Lung (tissue), 12 donors: ENCODE data around the gene ANKIB1. TPM values are rescaled to one million over a fixed set of nuclear protein-coding genes. Genes with fewer than 3 reads are reported as not detected.

Experiments used
- ATAC-seq: fragments of 200-7000 bp; cut with Tn5 transposase; one replicate; pipeline ENCODE4 v1.9.1; 2020; ENCODE audit warnings: moderate number of reproducible peaks; ENCODE audit not compliant: insufficient read depth, low FRiP score
- DNase-seq, 3 donors: peaks; one replicate each; pipeline ENCODE4 v3.0.0-alpha.2; 2013 to 2017
- H3K27ac ChIP-seq, 2 donors: one replicate each; pipeline ENCODE4 v1.5.1; 2013; ENCODE audit warnings: mild to moderate bottlenecking in 2 of 2, moderate library complexity in 2 of 2, control low read depth in 1 of 2, inconsistent platforms in 1 of 2, low read depth in 1 of 2, low read length in 1 of 2
- H3K27me3 ChIP-seq, 3 donors: one replicate each; pipeline ENCODE4 v1.5.1; 2013; ENCODE audit warnings: low read length in 2 of 3; ENCODE audit not compliant: control insufficient read depth in 3 of 3, insufficient read depth in 3 of 3
- H3K36me3 ChIP-seq, 4 donors: one replicate each; pipeline ENCODE4 v1.5.1; 2013; ENCODE audit warnings: low read length in 4 of 4, mild to moderate bottlenecking in 1 of 4, moderate library complexity in 1 of 4; ENCODE audit not compliant: control insufficient read depth in 4 of 4, insufficient read depth in 4 of 4
- H3K4me1 ChIP-seq, 5 donors: one replicate each; pipeline ENCODE4 v1.5.1; 2013; ENCODE audit warnings: low read length in 5 of 5, mild to moderate bottlenecking in 2 of 5, moderate library complexity in 1 of 5; ENCODE audit not compliant: control insufficient read depth in 5 of 5, insufficient read depth in 5 of 5
- H3K4me3 ChIP-seq: one replicate; pipeline ENCODE4 v1.5.1; 2013; ENCODE audit warnings: mild to moderate bottlenecking, control low read depth, moderate library complexity
- H3K9ac ChIP-seq, 2 donors: one replicate each; pipeline ENCODE4 v1.5.1; 2013; ENCODE audit warnings: low read length in 2 of 2, control low read depth in 1 of 2; ENCODE audit not compliant: insufficient read depth in 1 of 2
- H3K9me3 ChIP-seq, 4 donors: one replicate each; pipeline ENCODE4 v1.5.1; 2013; ENCODE audit warnings: low read length in 3 of 4, mild to moderate bottlenecking in 1 of 4, moderate library complexity in 1 of 4; ENCODE audit not compliant: control insufficient read depth in 4 of 4, insufficient read depth in 3 of 4
- WGBS, 2 donors: extraction: QIAGEN DNeasy Blood & Tissue Kit; methylation state at CpG; one replicate each; pipeline ENCODE4 v1.1.7; 2013; 5-methylcytosine and 5-hydroxymethylcytosine counted together
- polyA plus RNA-seq, 2 donors: library from polyadenylated mRNA; stranded (reverse); fragments of 200-250 nt; gene quantifications; one replicate each; pipeline ENCODE4 v1.2.1, GENCODE V29; 2013
- total RNA-seq, 2 donors: library from RNA; depleted of rRNA in 1 of 2; stranded (reverse); fragments of >200 nt in 1 of 2; gene quantifications; one replicate each; pipeline ENCODE4 v1.2.1, GENCODE V29; 2014 to 2021
- TF ChIP-seq, protein P1 (sequence below): IDR thresholded peaks from 2 replicates; pipeline ENCODE4 v1.5.1; 2012; ENCODE audit warnings: mild to moderate bottlenecking; ENCODE audit errors: control extremely low read depth, extremely low read depth
- donor health status: control.
- donor health status: control.
- donor health status: Bipolar disorder and iron deficiency.
- donor health status: healthy.
- donor health status: DM: yes; HTN: yes; CAD: no.

The ANKIB1 gene
- total and polyA plus RNA-seq, 4 donors, result 9.4 to 47.0 (median 23.7) TPM

DNA sequence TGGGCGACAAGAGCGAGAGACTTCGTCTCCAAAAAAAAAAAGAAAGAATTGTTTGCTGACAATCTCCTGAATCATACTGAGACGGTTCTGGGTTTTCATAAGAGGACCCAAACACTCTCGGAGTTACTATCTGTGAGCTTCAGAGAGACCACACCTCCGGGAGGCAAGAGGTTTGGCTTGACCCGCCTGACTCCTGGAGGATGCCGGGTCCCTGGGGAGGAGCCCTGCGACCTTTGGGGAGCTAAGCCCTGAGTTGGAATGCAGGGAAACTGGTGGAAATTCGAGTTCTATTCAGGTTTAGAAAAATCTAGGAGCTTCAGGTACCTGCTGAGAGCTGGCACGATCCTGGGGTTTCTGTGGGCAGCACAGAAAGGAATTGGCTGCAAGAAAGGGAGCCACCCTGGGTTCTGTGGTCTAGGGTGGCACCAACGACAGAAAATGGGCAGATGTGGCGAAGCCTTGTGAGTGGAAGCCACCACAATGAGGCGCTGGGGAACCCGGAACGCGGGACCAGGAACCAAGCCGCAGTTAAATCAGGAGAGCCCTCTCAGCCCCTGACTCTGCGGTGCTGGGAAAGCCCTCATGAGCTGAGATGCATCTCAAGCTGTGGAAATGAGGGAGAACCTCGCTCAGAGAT, 179.7 kb downstream of the ANKIB1 start:
- ATAC-seq (no peak), DNase-seq (no peak)
- H3K4me3 ChIP-seq, result no peak overlapping the region
- no peaks in the 10 kb centered on the region for H3K36me3 ChIP-seq
- H3K9ac ChIP-seq, result no peak overlapping the region
- H3K4me1 ChIP-seq, result peaks cover 0 to 6% (median 0%) of the 10 kb centered on the region in 5 donors
- no peak overlapping the region for H3K27ac ChIP-seq
- peaks cover 0 to 6% (median 0%) of the 10 kb centered on the region in 3 donors for H3K27me3 ChIP-seq
- WGBS, 2 donors, result 49 to 51% methylated on average over 20 of the region's 20 CpGs
- TF ChIP-seq, protein P1, sequence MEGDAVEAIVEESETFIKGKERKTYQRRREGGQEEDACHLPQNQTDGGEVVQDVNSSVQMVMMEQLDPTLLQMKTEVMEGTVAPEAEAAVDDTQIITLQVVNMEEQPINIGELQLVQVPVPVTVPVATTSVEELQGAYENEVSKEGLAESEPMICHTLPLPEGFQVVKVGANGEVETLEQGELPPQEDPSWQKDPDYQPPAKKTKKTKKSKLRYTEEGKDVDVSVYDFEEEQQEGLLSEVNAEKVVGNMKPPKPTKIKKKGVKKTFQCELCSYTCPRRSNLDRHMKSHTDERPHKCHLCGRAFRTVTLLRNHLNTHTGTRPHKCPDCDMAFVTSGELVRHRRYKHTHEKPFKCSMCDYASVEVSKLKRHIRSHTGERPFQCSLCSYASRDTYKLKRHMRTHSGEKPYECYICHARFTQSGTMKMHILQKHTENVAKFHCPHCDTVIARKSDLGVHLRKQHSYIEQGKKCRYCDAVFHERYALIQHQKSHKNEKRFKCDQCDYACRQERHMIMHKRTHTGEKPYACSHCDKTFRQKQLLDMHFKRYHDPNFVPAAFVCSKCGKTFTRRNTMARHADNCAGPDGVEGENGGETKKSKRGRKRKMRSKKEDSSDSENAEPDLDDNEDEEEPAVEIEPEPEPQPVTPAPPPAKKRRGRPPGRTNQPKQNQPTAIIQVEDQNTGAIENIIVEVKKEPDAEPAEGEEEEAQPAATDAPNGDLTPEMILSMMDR, result no peak
- no peaks in the 10 kb centered on the region for H3K9me3 ChIP-seq

DNA sequence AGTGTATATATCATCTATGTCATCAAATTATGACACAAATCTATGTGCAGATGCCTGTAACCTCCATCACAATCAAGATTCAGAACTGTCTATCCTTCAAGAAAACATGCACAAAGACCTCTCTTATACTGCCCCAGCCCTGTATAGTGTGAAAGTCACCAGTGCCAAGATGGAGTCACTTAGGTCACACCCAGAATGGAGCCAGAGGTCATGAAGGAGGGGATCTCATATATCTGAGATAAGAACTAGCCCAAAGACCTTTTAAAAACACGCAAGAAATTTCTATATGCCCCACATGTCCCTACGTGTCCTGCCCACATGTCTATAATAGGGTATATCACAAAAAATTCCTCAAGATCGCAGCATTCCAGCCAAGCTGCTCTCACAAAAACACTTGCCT, 181.4 kb downstream of the ANKIB1 start:
- no peak overlapping the region for H3K27ac ChIP-seq
- WGBS, 2 donors, result 85 to 96% methylated on average over 3 of the region's 3 CpGs
- ATAC-seq, result no peak

DNA sequence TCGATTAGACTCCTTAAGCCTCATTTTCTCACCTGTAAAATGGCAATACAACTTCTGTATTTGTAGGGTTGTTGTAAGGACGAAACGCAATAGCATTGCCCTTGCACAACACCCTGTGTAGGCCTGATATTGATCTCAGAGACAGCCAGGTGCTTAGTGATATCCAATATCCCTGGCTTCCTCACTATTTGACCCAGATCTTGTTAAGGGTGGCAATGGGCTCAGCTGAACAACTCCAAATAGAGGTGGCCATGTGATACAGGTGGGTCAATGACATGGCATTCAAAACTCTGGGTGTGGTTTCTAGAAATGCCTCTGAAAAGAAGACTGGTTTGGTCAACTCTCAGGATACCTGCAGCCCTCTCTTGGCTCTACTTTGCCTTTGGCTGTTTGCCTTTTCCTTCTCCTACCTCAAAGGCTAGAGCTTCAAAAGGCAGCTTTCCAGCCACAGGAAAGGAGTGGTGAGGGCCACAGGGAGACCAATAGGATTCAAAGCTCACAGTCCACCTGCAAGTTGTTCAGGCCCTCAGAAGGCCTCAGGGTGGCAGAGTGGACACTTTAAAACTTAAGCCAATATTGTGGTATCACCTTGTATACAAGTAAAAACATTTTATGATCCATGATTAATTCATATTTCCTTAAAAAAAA, 186.6 kb downstream of the ANKIB1 start:
- TF ChIP-seq, protein P1, result no peak
- 91 to 97% methylated on average over 3 of the region's 3 CpGs for WGBS, 2 donors
- Histone ChIP-seq H3K36me3 (no peaks in the 10 kb centered on the region), H3K4me3 (no peak overlapping the region), H3K27me3 (no peaks in the 10 kb centered on the region), H3K27ac (no peak overlapping the region), H3K9ac (no peak overlapping the region), H3K4me1 (peaks cover 0 to 2% (median 0%) of the 10 kb centered on the region in 5 donors), H3K9me3 (no peaks in the 10 kb centered on the region)
- ATAC-seq, result no peak
- no peak for DNase-seq

More for the DNA sequence above, 181.4 kb downstream of the ANKIB1 start:
- Histone ChIP-seq H3K9me3 (no peaks in the 10 kb centered on the region), H3K4me1 (peaks cover 0 to 2% (median 0%) of the 10 kb centered on the region in 5 donors), H3K4me3 (no peak overlapping the region), H3K27me3 (peaks cover 0 to 6% (median 0%) of the 10 kb centered on the region in 3 donors), H3K36me3 (no peaks in the 10 kb centered on the region), H3K9ac (no peak overlapping the region)
- TF ChIP-seq, protein P1, result no peak
- no peak for DNase-seq
